GM08714 (cell line): ENCODE results near the gene PPP3CA.
"Not testable (repeated sequence)": the region's sequence is repeated elsewhere in the genome, so short reads cannot be mapped to it uniquely, and the experiment has no call there.

Source experiments
- H3K4me3 ChIP-seq: fragments of 200-500 bp; sonication (Bioruptor generic); 2 replicates; pipeline ENCODE4 v1.5.1; 2014; ENCODE audit warnings: mild to moderate bottlenecking, low read length, inconsistent platforms
- ZNF274 ChIP-seq: IDR thresholded peaks from 2 replicates; pipeline ENCODE4 v1.6.1; 2012; ENCODE audit warnings: mild to moderate bottlenecking, low read depth, low read length

The PPP3CA gene

DNA sequence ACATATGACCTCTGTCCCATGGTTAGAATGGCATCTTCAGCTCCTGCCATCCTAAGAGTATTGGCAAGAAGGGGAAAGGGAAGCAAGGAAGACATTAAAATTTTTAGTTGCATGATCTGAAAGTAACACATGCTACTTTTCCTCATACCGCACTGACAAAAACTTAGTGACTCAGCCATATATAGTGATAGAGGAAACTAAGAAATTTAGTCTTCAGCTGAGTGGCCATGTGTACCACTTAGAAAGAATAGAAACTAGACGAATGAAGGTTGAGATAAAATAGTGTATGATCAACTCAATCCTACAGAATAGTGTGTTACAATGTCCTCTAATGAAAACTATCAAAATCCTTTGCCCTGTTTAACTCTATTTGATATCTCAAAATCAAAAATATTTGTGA is 164.1 kb downstream of the PPP3CA start:
- TF ChIP-seq ZNF274, result no peak
- no peak overlapping the region for H3K4me3 ChIP-seq

DNA sequence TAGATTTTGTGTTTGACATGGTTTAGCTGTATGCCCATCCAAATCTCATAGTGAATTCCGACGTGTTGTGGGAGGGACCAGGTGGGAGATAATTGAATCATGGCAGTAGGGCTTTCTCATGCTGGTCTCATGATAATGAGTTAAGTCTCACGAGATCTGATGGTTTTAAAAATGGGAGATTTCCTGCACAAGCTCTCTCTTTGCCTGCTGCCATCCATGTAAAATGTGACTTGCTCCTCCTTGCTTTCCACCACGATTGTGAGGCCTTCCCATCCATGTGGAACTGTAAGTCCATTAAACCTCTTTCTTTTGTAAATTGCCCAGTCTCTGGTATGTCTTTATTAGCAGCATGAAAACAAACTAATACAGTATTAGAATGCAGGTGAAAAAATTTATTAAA is 164.6 kb downstream of the PPP3CA start:
- not testable (repeated sequence) for H3K4me3 ChIP-seq

DNA sequence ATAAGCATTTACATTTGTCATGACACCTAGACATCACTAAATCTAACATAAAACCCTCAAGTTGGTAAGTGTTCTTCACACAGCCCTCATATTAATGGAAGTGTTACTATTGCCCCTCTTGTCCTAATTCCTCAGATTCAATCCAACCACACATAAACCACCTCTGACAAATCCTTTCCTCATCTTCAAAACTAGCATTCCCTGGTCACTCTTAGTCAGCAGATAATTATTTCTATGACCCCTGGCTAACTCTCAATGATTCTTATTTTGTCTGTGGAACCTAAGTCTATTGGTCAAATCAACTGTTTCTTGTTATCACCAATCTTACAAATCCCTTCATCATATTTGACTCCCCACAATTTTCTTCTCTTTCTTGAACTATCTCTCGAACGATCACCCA is 168.6 kb downstream of the PPP3CA start:
- H3K4me3 ChIP-seq, result no peak overlapping the region
- no peak for TF ChIP-seq ZNF274

DNA sequence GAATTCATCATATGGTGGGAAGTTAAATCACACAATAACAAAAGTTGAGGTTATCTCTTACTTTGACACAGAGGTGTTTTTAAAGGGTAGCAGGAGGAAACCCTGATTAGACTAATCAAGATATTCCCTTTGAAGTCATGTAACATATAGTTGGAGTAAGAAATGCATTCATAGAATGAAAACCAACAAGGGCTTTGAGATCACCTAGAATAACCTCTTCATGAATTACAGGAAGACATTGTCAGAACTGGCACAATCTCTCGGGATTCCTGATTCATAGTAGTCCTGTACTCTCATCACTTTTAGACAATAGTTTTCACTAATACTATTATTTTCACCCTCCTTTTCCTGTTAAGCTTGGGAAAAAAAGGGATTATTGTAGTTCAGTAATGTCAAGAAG is 170.2 kb downstream of the PPP3CA start:
- TF ChIP-seq ZNF274, result no peak
- H3K4me3 ChIP-seq, result no peak overlapping the region

DNA sequence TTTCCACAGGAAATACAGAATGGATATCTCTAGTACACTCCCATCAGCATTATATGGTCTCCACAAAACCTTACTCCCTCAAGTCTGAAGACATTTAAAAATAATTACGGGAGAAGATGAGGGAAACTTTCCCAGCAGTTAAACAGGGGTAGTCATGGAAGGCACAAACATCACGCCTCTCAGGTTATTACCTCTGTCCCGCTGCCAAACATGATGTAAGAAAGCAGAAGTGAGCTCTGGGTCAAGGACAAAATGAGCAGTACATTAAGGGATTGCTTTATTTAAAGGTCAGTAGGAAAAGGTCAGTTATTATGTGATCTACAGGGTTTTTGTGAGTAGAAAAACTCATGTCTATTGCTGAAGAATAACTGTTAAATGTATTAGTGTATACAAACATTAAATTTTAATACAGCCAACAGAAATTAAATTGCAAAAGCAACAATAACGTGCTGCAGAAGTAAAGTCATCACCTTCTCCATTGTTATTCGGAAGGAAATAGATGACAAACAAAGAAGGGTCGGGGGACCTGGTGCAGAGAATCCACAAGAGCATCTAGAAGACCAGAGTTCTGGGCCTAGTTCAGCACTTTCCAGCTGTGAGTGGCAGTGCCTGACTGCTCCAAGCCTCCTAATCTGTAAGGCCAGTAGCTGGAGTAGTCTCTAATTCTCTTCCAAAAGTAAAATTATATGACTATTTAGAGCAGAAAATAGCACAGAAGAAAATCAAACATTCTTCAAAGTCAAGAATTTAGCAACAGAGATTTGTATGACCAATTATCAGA is 171.2 kb downstream of the PPP3CA start:
- no peak overlapping the region for H3K4me3 ChIP-seq
- no peak for TF ChIP-seq ZNF274

DNA sequence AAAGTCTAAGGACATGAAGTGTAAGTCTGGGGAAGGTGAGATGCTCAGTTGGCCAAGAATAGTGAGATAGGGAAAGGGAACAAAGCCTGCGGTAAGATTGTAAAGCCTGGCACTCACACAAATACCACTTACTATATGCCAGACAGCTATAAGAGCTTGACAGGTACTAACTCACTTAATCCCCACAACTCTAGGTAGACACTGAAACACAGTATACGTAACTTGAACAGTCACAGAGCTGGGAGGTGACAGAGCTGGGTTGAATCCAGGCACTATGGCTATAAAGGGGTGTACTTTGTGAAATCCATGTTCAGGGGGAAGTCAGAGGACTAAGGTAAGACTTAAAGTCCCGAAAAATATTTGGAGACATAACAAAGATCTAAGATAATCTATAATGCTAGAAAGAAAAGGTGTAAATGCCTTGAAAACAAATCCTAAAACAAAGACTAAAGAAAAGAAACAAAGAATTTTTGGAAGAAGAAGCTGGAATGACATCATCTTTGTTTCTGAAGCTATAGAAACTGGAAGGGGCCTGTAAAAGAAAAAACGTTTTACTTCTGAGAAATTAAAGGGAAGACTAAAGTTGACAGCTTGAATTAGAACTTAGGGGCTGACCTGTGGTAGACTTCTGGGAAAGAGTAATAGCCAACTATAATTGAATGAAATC is 172.5 kb downstream of the PPP3CA start:
- no peak overlapping the region for H3K4me3 ChIP-seq
- no peak for TF ChIP-seq ZNF274

DNA sequence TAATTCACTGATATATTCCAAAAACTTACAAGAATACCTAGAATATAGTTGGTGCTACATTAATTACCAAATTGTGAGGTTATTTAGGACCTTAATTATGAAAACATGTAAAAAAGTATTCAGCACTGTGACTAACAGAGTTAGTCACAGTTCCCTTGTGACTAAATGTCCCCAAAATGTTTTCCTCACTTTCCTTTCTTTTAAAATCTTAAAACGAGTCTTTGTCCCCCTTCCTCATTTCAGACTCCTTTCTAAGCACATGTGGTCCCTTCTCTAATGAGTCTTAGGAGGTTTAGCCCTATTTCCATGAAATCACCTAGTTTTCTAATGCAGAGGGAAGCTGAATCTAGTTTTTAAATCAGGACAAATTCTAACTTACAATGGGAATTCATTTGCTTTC is 175.0 kb downstream of the PPP3CA start:
- no peak for TF ChIP-seq ZNF274
- no peak overlapping the region for H3K4me3 ChIP-seq

DNA sequence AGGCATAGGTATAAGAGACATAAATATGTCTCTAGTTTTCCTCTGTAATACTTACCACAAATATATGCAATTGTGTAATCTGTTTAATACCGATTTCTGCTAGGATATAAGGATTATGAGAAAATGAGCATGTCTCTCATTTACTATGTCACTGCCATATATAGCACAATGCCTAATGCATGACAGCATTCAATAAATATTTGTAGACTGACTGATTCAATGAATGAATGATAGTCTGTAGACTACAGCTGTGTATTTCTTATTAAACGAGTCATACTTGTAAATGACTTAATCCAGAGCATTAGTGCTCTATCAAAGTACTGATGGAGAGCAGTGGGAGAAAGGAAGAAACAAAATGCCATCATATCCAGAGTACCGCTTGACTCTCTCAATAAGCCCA is 175.6 kb downstream of the PPP3CA start:
- no peak overlapping the region for H3K4me3 ChIP-seq
- TF ChIP-seq ZNF274, result no peak

DNA sequence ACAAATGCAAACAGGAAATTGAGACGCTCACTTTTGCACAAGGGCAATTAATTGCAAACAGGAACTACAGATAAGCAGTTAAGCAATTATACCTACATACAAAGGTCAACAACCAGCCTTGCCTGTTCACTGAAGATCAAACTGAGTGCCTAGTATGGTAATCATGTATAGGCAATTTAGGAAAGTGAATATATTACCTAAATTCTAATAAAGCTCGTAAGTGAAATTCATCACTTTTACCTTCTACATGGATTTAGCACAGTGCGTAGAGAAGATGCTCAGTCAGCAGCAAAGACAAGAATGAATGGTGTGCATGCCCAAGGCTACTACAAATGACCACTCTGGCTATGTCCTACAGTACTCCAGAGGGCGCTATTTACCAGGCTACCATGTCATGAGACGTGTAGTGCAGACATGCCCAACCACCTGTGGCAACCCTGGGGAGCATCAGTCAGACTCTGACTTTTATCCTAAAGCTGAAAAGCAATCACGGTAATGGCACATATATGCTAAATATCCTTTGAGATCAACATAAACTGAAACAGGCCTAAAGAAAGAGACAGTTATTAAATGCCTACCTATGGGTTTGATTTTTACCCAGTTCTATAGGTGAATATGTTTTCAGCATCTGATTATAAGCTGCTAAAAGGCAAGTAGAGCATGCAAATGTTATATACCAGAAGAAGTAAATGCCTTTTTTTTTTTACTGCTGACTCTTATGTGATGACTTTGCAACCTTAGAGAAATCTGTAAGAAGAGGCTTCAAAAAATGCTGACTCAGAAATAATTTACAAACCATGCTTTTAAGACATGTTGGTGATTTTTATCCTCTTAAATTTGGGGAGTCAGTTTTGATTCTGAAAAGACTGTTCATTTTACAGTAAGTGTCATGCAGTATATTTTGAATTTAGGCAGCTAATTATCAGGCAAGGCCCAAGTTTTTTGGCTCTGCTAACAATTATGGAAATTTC is 178.0 kb downstream of the PPP3CA start:
- H3K4me3 ChIP-seq, result no peak overlapping the region
- TF ChIP-seq ZNF274, result no peak

DNA sequence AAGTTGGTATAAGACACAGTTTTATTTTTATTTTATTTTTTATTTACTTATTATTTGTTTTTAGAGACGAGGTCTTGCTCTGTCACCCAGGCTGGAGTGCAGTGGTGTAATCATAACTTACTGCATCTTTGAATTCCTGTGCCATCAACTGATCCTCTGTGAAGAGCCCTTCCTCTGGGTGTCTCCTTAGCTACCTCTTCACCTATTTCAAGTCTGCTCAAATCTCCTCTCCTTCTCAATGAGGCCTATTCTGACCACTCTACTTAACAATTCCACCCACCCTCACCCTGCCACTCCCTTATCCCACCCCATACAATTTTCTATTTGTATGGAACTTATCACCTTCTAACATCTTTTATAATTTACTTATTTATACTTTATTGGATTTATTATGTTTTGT is 183.4 kb downstream of the PPP3CA start:
- no peak overlapping the region for H3K4me3 ChIP-seq
- no peak for TF ChIP-seq ZNF274

DNA sequence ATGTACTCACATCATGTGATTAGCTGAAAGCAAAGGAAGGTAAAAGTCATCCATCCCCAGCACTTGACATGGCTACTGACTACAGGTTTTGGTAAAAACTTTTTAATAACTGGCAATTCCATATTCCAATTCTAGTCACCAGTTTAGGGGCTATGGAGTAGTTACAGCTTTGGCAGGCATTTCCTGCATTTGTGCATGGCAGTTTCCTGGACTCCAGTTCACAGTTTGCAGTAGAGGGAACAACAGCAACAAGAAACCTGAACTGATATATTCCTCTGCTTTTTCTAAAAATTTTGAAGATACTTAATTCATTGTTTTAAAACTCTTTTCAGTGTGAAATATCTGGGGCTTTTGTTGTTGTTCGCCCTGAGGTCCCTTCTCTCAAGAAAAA is 184.3 kb downstream of the PPP3CA start:
- no peak overlapping the region for H3K4me3 ChIP-seq
- no peak for TF ChIP-seq ZNF274

DNA sequence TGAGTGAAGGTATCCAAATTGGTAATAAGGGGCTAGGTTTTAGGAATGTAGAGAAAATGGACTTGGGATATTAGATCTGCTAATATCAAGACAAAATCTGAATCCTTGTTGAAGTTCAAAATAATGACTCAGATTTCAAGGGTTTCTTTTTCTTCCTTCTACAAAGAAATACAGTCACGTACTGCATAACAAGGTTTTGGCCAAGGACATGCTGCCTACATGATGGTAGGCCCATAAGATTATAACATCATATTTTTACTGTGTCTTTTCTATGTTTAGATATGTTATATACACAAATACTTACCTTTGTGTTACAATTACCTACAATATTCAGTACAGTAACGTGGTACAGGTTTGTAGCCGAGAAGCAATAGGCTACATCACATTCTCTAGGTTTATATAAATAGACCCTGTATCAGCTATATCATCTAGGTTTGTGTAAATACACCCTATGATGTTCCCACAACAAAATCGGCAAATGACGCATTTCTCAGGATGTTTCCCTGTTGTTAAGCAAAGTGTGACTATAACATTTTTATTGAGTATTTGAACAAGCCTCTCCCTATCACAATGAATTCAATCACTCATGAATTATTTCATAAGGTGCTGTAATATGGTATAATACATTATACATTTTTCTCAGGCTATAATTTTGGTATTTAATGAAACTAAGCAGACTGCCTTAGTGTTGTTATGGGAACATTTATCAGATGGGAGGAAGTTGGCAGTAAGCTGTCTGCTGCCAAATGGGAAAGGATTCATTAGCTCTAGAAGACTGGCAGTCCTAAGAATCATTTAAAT is 186.3 kb downstream of the PPP3CA start:
- H3K4me3 ChIP-seq, result no peak overlapping the region
- TF ChIP-seq ZNF274, result no peak

DNA sequence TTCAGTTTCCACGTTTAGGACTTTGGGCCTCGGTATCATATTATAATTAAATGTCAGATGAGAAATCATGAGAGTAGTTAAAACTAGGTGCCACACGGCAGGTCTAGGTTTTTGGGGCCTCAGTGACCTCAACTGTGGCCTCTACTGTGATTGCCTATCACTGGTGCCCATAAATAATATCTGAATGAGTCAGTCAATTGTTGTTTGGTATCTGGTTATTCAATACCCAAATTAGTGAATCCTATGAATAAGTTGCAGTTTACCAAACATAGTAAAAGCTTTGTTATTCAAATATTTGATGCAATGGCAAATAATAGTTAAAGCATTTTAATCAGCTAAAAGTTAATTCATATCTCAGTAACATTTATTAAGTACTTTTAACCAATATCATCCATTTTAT is 188.8 kb downstream of the PPP3CA start:
- H3K4me3 ChIP-seq, result no peak overlapping the region
- TF ChIP-seq ZNF274, result no peak

DNA sequence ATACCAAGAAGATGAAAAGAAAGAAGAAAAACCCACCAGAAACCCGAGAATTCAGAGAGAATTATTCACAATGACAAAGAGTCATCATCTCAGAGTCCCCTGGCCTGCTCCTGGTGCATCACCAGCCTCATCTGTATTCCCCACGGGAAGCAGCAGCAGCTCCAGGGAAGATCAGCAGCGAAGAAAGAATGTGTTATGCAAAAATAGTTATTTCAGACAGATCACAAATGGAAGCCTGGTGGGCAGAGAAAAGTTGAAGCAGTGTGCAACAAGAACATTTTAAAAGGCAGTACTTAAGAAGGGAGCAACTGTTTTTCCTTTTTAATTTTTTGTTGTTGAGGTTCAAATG is 189.2 kb downstream of the PPP3CA start:
- TF ChIP-seq ZNF274, result no peak

More for the DNA sequence above, 189.2 kb downstream of the PPP3CA start:
- H3K4me3 ChIP-seq, result no peak overlapping the region
